HG02981 (cell line): ENCODE measurements around the gene BTBD9.
A peak's percentile ranks its signal among the peaks of the same experiment; 100 is the strongest.

Experiments
- ATAC-seq: cut with Tn5 transposase; IDR thresholded peaks from one replicate; pipeline ENCODE4 v1.9.1; 2021; ENCODE audit warnings: mild to moderate bottlenecking, moderate library complexity; ENCODE audit not compliant: unreplicated experiment

The BTBD9 gene

GRCh38 chr6:38639498-38640215, at the start of gene BTBD9:
Gene BTBD9, minus strand, starts transcription at chr6:38639929.
- peak; percentile 72 for ATAC-seq

- ATAC-seq = peak; percentile 76
Measured at GRCh38 chr6:38688579-38689087, 48.9 kb upstream of the BTBD9 start.

DNA sequence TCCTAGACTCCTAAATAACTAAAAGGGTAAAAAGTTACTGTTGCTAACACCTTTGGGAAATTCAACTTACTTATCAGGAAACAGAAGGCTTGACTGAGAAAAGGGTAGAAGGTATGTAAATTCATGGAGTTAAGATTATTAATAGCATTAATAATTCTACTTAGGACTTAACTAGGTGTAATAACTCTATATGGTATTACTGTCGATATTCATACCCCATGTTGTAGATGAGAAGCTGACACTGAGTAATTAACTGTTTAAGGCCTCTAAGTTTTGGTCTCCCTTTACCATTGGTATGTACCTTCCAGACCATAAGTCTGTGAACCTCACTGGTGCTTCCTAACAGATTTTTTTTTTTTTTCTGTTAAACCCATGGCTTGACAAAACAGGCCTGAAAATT, 47.8 kb upstream of the BTBD9 start:
- ATAC-seq = no peak

- no peak for ATAC-seq
Measured at GRCh38 chr6:38687043-38687353, 47.3 kb upstream of the BTBD9 start.

- ATAC-seq = no peak
Measured at GRCh38 chr6:38686270-38687042, 46.7 kb upstream of the BTBD9 start.

- no peak for ATAC-seq
Measured at GRCh38 chr6:38684904-38685303, 45.2 kb upstream of the BTBD9 start.

- no peak for ATAC-seq
Measured at GRCh38 chr6:38684237-38684636, 44.5 kb upstream of the BTBD9 start.

DNA sequence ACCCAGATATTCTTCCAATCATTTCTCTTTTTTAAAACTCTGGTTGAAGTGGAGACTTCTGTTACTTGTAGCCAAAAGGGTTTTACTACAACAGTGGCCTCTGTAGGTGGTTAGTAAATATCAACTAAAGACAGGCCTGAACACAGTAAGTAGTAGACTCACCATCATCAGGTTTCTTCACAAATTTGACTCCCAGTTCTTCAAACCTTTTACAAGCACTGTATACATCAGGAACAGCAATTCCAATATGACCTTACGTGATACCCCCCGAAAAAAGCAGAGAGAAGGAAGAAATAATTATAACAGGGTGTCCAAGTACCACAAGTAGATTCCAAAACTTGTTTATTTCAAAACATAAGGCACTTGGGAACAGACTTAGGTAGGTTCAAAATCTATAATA, 42.1 kb upstream of the BTBD9 start:
- ATAC-seq = no peak

DNA sequence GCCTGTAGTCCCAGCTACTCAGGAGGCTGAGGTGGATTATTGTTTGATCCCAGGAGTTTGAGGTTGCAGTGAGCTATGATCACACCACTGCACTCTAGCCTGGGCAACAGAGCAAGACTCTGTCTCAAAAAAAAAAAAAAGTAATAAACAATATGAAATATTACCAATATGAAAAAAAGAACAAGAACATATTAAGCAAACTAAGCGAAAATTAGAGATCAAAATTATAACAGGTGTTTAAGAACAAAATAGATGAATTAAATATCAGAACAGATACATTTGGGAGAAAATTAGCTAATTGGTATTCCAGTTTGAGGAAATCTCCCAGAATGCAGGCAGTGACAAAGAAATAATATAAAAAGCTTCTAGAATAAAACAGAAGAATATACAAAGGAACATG, 39.9 kb upstream of the BTBD9 start:
- no peak for ATAC-seq

GRCh38 chr6:38678178-38678760, 38.5 kb upstream of the BTBD9 start:
- no peak for ATAC-seq

- no peak for ATAC-seq
Measured at GRCh38 chr6:38676974-38677544, 37.3 kb upstream of the BTBD9 start.

DNA sequence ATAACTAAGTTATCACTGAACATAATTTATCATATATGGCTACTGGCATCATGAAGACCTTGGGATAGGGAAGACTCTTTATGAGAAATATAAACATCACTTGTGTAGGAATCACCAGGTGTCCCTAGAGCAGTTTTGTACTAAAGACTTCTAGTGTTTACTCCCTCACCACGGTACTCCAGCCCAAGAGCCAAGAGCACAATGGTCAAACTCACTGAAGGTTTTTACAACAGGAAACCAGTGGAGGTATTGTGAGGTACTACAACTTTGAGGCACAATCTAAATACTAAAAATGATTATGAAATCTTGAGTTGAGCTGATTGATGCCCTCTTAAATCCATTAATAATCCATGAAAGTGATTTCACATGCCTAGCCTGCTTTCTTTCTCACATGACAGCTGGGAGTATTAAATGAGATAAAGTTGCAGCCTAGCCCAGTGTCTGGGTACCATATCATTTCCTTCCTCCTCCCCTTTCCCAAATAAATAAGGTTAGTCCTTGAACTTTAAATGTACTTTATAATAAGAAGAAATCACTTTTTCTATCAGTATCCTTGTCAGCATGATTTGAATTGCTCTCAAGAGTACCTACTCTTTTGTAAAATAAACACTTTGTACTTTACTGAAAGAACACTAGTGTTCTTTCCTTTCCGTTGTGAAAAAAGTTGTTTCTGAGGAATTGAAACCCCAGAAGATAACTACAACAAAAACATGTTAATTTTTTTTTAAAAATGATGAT, 36.7 kb upstream of the BTBD9 start:
- ATAC-seq = no peak

DNA sequence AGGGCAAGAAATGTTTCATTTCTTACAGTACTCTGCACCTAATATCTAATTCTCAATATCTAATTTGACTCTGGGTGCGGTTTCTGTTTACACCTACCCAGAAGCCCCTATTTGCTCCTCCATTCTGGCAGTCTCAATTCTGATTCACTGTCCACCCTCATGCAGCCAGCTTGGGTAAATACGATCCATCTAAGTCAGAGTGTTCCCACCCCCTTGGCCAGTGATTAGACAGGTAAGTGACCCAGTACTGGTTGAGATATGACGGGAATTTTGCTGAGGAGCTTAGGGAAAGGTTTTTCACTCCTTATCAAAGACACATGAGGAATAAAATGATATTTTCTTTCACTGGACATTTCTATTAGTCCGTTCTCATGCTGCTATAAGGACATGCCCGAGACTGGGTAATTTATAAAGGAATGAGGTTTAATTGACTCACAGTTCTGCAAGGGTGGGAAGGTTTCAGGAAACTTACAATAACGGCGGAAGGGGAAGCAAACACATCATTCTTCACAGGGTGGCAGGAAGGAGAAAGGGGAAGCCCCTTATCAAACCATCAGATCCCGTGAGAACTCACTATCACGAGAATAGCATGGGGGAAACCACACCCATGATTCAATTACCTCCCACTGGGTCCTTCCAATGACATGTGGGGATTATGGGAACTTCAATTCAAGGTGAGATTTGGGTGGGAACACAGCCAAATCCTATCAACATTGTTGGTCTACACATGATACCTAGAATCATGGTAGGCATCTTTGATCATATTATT, 33.9 kb upstream of the BTBD9 start:
- ATAC-seq = no peak

DNA sequence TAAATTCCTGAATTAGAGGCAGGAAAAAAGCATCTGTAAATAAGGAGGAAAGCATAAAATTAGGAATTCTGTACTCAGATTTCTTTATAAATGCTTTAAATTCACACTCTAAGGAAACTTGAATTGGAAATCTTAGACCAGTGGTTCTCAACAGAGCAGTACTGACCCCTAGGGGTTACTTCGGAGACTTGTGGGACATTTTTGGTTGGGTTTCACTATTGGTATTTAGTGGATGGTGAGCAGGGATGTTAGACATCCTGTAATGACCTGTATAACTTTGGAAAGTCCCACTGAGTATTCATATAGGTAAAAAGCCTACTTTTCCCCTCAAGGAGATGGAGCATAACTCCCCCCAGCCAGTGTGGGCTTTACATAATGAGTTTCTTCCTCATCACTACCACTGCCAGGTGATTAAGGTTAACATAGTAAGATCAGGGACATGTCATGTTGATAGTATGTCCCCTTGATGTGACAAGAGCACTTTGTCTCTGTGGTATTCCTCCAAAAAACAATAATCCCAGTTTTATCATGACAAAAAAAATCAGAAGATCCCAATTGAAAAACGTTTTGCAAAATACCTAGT, 32.2 kb upstream of the BTBD9 start:
- ATAC-seq = peak; percentile 73

GRCh38 chr6:38658418-38659167, 18.9 kb upstream of the BTBD9 start:
- no peak for ATAC-seq

GRCh38 chr6:38656896-38657295, 17.2 kb upstream of the BTBD9 start:
- ATAC-seq = no peak

GRCh38 chr6:38654263-38654662, 14.5 kb upstream of the BTBD9 start:
- ATAC-seq = no peak

DNA sequence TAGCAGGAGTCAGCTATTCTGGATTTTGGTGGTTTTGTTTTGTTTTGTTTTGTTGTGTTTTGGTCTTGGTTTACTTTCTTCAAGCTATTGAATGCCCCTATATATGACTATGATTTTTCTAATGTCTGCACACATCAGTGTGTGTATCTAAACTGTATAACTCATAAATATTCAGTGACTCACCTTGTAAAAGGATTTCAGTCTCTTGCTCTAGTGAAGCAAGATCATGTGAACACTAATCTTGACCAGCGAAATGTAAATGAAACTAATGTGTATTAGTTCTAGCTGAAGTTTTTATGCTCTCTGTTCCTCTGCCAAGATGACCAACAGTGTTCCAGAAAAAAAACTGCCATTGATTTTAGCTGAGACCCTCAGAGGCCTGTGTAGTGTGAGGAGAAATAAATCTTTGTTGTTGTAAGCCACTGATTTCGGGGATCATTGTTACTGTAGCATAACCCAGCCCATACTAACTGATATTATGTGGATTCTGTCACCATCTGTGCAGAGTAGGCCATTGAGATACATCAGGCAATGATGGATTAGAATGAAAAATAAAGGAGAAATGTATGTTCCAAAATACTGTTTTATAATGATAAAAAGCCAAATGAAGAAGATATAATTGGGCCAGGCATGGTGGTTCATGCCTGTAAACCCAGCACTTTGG, 11.5 kb upstream of the BTBD9 start:
- ATAC-seq = no peak
